HG03575 (cell line): Measurements from ENCODE around the gene WNT3.

Experiments
- ATAC-seq: cut with Tn5 transposase; IDR thresholded peaks from one replicate; pipeline ENCODE4 v1.9.1; 2021; ENCODE audit not compliant: unreplicated experiment, insufficient number of reproducible peaks, low FRiP score; ENCODE audit errors: extremely low read depth

Gene WNT3, protein sequence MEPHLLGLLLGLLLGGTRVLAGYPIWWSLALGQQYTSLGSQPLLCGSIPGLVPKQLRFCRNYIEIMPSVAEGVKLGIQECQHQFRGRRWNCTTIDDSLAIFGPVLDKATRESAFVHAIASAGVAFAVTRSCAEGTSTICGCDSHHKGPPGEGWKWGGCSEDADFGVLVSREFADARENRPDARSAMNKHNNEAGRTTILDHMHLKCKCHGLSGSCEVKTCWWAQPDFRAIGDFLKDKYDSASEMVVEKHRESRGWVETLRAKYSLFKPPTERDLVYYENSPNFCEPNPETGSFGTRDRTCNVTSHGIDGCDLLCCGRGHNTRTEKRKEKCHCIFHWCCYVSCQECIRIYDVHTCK

GRCh38 chr17:46818316-46818928 is at the start of gene WNT3:
Gene WNT3 (minus strand): TSS chr17:46818692. CDS start chr17:46818597, 95 bp downstream.
- no peak for ATAC-seq

DNA sequence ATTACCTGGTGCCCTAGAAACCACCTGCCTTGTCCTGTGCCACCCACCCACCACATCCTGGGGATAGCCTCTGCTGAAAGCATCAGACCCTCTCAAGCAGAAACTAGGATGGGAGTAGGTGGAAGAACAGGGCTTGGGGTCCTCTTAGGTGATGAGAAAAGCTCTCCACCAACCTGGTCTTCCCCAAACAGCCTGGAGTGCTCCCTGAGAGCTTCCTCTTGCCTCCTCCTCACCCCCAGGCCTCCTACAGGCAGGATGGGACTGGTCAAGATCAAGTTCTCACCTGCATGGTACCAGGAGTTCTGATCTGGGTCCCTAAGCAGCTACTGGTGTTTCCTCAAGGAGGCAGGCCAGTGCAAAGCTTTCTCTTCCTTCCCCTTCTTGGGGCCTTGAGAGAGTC is 48.3 kb upstream of the WNT3 start:
- ATAC-seq: no peak

DNA sequence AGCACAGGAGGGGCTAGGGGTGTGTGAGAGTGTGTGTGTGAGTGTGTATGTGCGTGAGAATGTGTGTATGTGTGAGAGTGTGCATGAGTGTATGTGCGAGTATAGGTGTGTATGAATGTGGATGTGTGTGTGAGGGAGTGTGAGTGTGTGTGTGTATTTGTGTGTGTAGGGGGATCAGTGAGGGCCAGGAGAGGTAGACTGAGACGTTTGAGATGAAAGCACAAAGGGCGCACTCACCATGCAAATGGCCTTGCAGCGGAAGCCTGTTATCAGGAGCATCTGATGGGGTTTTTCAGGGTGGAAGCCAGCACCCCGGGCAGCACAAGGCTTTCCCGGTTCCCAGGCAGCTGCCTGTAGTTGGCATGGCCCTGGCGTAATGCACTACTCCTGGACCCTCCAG is 47.8 kb upstream of the WNT3 start:
- ATAC-seq: no peak

DNA sequence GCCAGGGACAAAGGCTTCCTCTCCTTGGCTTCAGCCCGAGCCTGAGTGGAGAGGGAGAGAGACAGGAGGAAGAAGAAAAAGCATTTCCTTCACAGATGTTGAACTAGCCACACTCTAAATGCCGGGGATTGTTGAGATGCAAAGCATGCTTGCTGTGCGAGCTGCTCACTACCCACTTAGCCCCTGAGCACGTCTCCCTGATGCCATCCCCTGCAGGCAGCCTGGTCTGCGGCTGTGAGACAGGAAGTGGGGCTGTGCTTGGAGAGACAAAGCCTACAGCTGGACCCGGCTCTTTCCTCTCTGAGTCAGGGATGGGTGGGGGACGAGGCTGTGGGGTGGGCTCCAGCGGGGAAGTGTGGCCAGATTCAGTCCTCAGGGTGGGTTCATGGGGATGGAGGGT is 46.6 kb upstream of the WNT3 start:
- no peak for ATAC-seq

- ATAC-seq: no peak
Observed at GRCh38 chr17:46863383-46864121, 45.1 kb upstream of the WNT3 start.

- no peak for ATAC-seq
Observed at GRCh38 chr17:46862949-46863348, 44.5 kb upstream of the WNT3 start.

DNA sequence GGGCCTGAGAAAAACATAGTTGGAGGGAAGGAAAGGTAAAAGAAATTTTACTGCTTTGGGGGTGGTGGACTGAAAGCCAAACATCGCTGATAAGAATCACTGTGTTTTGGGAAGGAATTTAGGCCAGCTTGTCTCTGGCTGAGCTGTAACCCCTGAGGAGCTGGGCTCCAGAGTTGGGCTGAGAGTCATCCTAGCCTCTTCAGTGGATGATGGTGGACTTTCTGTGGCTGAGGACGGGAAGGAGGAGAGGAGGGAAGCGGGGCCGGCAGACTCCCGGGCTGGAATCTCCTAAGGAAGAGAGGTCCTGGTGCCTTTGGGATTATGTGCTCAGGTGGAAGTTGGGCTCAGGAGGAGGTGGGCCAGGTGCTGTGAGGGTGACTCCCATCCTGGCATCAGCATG is 41.5 kb upstream of the WNT3 start:
- no peak for ATAC-seq

- ATAC-seq: no peak
Observed at GRCh38 chr17:46857600-46857999, 39.1 kb upstream of the WNT3 start.

DNA sequence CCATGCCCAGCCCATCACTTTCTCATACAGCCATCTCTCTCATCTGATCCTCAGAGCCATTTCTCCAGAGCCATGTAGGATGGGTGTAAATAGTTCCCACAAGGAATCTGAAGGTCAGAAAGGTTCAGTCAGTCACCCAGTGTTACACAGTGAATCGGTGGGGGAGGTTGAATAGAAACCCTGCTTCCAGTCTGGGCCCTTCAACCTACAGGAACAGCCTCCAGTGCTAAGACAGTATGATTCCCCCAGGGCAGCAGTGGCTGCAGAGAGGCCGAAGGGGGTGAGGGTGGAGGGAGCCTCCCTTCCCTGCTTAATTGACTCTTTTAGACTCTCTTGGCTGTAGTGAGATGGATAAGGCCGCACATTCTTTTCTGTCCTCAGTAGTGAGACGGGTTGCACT is 36.5 kb upstream of the WNT3 start:
- ATAC-seq: no peak

- ATAC-seq: no peak
Observed at GRCh38 chr17:46854515-46854914, 36.0 kb upstream of the WNT3 start.

- ATAC-seq: no peak
Observed at GRCh38 chr17:46853896-46854444, 35.5 kb upstream of the WNT3 start.

DNA sequence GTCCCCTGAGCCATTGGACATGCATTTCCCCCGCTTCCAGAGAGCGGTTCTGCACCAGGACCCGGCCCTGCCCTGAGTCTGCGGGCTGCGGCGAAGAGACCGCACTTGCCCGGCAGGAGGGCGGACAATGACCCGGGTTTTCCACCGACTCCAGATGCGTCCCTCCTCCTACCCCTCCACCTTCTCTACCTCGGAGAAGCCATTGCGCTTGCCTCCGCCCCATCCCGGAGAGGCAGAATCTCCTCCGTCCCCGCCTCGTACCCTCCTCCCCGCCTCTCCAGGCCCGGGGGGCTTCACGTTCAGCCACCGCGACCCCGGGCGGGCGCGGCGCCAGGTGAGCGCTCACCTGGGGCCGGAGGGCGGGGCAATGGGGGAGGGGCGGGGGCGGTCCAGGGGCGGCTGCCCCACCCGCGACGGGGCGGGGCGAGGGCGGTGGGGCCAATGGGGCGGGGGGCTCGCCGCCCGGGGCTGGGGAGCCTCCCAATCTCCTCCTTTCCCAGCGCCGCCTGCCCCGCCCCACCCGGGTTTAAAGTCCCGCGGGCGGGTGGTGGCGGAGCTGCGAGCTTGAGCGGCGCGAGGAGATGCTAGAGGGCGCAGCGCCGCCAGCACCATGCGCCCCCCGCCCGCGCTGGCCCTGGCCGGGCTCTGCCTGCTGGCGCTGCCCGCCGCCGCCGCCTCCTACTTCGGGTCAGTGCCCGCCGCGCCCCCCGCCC is 32.7 kb upstream of the WNT3 start, which contains the start of gene WNT9B:
Gene WNT9B (plus strand): TSS at position 555 of the 713 bp plus-strand sequence. CDS start 56 bp downstream, at position 611.
- no peak for ATAC-seq

DNA sequence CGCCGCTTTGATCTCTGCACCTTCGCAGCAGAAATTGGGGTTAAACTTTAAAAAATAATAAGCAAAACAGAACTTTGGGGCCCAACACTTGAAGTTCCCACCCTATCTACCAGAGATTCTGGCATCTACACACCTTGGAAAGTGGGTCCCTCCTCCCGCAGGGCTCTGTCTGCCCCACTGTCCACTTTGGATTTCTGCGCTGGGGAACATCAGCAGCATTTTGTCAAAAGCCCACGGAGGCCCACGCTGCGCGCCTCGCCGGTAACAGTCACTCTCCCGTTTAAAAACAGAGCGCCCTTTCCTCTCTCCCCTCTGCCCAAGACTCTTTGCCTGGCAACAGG is 32.2 kb upstream of the WNT3 start:
- ATAC-seq: no peak

GRCh38 chr17:46848534-46848933 is 30.0 kb upstream of the WNT3 start:
- no peak for ATAC-seq

- ATAC-seq: no peak
Observed at GRCh38 chr17:46847204-46848191, 29.0 kb upstream of the WNT3 start.

DNA sequence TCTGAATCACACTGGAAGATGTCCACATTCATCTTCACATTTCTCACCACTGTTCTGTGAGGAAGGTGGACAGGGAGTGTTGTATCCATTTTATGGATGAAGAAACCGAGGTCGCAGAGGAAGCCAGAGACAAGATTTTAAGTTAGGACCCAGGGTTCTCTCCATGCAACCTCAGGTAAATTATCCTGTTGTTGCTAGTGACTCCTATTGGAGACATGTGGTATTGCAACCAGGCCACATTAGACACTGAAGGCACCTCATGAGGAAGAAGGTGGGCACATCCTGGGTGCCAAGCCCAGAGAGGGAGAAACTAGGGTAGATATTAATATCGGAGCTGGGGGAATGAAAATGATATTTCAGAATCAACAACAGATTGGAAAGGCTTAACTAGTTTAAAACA is 24.3 kb upstream of the WNT3 start:
- no peak for ATAC-seq

DNA sequence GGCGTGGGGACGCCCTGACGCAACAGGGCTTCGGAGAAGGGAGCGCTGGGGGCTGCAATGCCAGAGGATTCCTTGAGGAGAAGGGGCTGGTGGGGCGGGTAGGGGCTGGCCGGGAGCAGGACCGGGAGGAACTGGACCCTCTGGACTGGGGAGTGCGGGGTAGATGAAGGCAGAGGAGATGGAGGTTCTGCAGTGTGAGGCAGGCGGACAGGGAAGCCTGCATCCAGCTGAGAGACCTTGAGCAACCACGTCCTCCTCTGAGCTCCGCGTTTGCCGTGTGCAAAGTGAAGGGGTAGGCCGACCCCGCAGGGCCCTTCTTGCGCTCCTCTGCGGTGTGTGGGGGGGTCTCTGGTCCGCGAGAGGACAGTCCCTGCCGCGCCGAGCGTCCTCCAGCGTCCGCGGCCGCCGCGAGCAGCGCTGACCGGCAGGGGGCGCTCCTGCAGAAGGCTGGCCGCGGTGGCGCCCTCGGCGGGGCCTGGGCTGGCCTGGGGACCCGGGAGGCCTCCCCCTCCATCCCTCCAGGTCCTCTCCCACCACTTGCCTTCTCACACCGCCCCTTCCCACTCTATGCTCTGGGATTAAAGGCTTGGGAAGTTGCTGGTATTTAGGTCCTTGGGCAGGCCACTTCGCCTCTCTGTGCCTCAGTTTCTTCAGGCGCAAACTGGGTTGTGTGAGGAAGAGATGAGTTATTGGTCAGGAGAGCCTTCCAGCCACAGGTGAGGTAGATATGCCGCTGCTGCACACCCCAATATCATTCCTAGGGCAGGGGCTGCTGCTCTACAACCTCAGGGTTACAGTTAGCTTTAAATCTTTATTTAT is 23.3 kb upstream of the WNT3 start:
- ATAC-seq: no peak
